SU-DHL-6 (cell line): ENCODE measurements around the gene ZFAND3.

ENCODE experiments used
- H2AFZ ChIP-seq: fragments of 200-600 bp; sonication (generic); 2 replicates; pipeline ENCODE4 v1.6.1; 2014; ENCODE audit warnings: low read depth, mild to moderate bottlenecking, moderate library complexity, mixed read lengths, antibody characterized with exemption, low read length; ENCODE audit not compliant: severe bottlenecking
- H3F3A ChIP-seq: fragments of 200-600 bp; shearing (Covaris generic); 2 replicates; pipeline ENCODE4 v1.6.0; 2016; ENCODE audit warnings: antibody characterized with exemption, mild to moderate bottlenecking; ENCODE audit not compliant: insufficient read depth
- H3K27ac ChIP-seq: fragments of 200-600 bp; sonication (generic); 2 replicates; pipeline ENCODE4 v1.5.1; 2016; ENCODE audit warnings: low read depth, mild to moderate bottlenecking, low read length, moderate library complexity, mixed read lengths
- H3K27me3 ChIP-seq: fragments of 200-600 bp; sonication (generic), shearing (Covaris generic); 2 replicates; pipeline ENCODE4 v1.6.0; 2014; ENCODE audit warnings: mild to moderate bottlenecking, low read length
- H3K36me3 ChIP-seq: fragments of 200-600 bp; sonication (generic); 2 replicates; pipeline ENCODE4 v1.6.1; 2014; ENCODE audit warnings: mild to moderate bottlenecking, low read length, mixed read lengths
- H3K4me2 ChIP-seq: fragments of 300-600, 200-600 bp; shearing (Covaris generic), sonication (generic); 2 replicates; pipeline ENCODE4 v1.6.0; 2014; ENCODE audit warnings: low read length, low read depth, mild to moderate bottlenecking; ENCODE audit not compliant: poor library complexity, severe bottlenecking
- H3K4me3 ChIP-seq: fragments of 200-600 bp; sonication (generic); 2 replicates; pipeline ENCODE4 v1.5.1; 2014; ENCODE audit warnings: antibody characterized with exemption, low read length, mild to moderate bottlenecking, mixed read lengths; ENCODE audit not compliant: insufficient read depth, poor library complexity, severe bottlenecking
- H3K79me2 ChIP-seq: fragments of 200-600 bp; sonication (generic); 2 replicates; pipeline ENCODE4 v1.6.1; 2014; ENCODE audit warnings: mild to moderate bottlenecking, low read length, moderate library complexity; ENCODE audit not compliant: insufficient read depth
- H3K9ac ChIP-seq: fragments of 200-600 bp; sonication (generic); 2 replicates; pipeline ENCODE4 v1.7.0; 2014; ENCODE audit warnings: mild to moderate bottlenecking, low read length
- H3K9me2 ChIP-seq: fragments of 200-600 bp; sonication (generic); replicated peaks from 2 replicates; pipeline ENCODE4 v1.6.1; 2014; ENCODE audit warnings: low read length; ENCODE audit not compliant: insufficient read depth
- H3K9me3 ChIP-seq: fragments of 200-600 bp; sonication (generic); 2 replicates; pipeline ENCODE4 v1.6.1; 2014; ENCODE audit warnings: low read length, mixed read lengths; ENCODE audit not compliant: insufficient read depth
- H4K20me1 ChIP-seq: fragments of 200-600 bp; sonication (generic); 2 replicates; pipeline ENCODE4 v1.6.1; 2014; ENCODE audit warnings: low read depth, mild to moderate bottlenecking, antibody characterized with exemption, low read length, moderate library complexity, mixed read lengths
- CTCF ChIP-seq: fragments of 200-600 bp; sonication (generic); IDR thresholded peaks from one replicate; pipeline ENCODE4 v1.5.1; 2017; ENCODE audit warnings: antibody characterized with exemption, mild to moderate bottlenecking, low read length, moderate library complexity; ENCODE audit not compliant: insufficient read depth, poor library complexity, severe bottlenecking
- EZH2phosphoT487 ChIP-seq: fragments of 200-600 bp; sonication (generic), shearing (Covaris generic); conservative IDR thresholded peaks from 2 replicates; pipeline ENCODE4 v1.6.1; 2018; ENCODE audit warnings: mild to moderate bottlenecking, antibody characterized with exemption, low read length, moderate library complexity, mixed read lengths

Gene ZFAND3

GRCh38 chr6:37816599-37817375, 2.7 kb upstream of the ZFAND3 start:
- no peak overlapping the region for H2AFZ ChIP-seq

GRCh38 chr6:37818536-37819176, 871 bp upstream of the ZFAND3 start:
- Histone ChIP-seq H3K79me2 (peaks cover 36% of the 10 kb centered on the region), H2AFZ (peak overlapping the region; percentile 88), H3K9me3 (no peaks in the 10 kb centered on the region), H3K9ac (peak overlapping the region; percentile 80), H3K36me3 (no peaks in the 10 kb centered on the region), H3K4me2 (peak overlapping the region; percentile 77), H3F3A (peaks cover 12% of the 10 kb centered on the region), H3K27me3 (no peaks in the 10 kb centered on the region), H4K20me1 (no peaks in the 10 kb centered on the region; the same call in 1 of the 2 replicates), H3K27ac (peak overlapping the region; percentile 65), H3K9me2 (no peaks in the 10 kb centered on the region), H3K4me3 (peak overlapping the region; percentile 87)
- TF ChIP-seq CTCF = no peak
- TF ChIP-seq EZH2phosphoT487 = no peak

More at GRCh38 chr6:37816599-37817375, 2.7 kb upstream of the ZFAND3 start:
- no peak overlapping the region for H3K9ac ChIP-seq
- H3K36me3 ChIP-seq = no peaks in the 10 kb centered on the region
- peaks cover 17% of the 10 kb centered on the region for H3K79me2 ChIP-seq
- H3K9me2 ChIP-seq = no peaks in the 10 kb centered on the region
- no peak overlapping the region for H3K4me2 ChIP-seq
- no peaks in the 10 kb centered on the region for H4K20me1 ChIP-seq
- H3K27ac ChIP-seq = no peak overlapping the region
- H3F3A ChIP-seq = peaks cover 12% of the 10 kb centered on the region
- no peaks in the 10 kb centered on the region for H3K27me3 ChIP-seq
- no peaks in the 10 kb centered on the region for H3K9me3 ChIP-seq
- no peak overlapping the region for H3K4me3 ChIP-seq
- TF ChIP-seq EZH2phosphoT487 (no peak), CTCF (no peak)

GRCh38 chr6:37819802-37820717, 533 bp downstream of the ZFAND3 start:
- H3K9ac ChIP-seq = peak overlapping the region; percentile 80
- no peaks in the 10 kb centered on the region for H3K36me3 ChIP-seq
- peaks cover 12% of the 10 kb centered on the region for H3F3A ChIP-seq
- no peak for TF ChIP-seq EZH2phosphoT487
- TF ChIP-seq CTCF = no peak
- no peak overlapping the region for H3K27ac ChIP-seq
- peak overlapping the region; percentile 77 for H3K4me2 ChIP-seq
- H3K79me2 ChIP-seq = peaks cover 47% of the 10 kb centered on the region
- no peaks in the 10 kb centered on the region for H3K9me2 ChIP-seq
- peak overlapping the region; percentile 87 for H3K4me3 ChIP-seq
- no peak overlapping the region for H2AFZ ChIP-seq
- peaks cover 6% of the 10 kb centered on the region for H4K20me1 ChIP-seq
- no peaks in the 10 kb centered on the region for H3K9me3 ChIP-seq
- no peaks in the 10 kb centered on the region for H3K27me3 ChIP-seq
